B cell (primary cell): Measurements from ENCODE around the gene RAB17. TPM values are rescaled to one million over a fixed set of nuclear protein-coding genes. Genes with fewer than 3 reads are reported as not detected.

ENCODE experiments used
- ATAC-seq: fragments of 200-7000 bp; cut with Tn5 transposase; one replicate; pipeline ENCODE4 v1.10.0; 2021; ENCODE audit warnings: low read depth, mild to moderate bottlenecking, moderate number of reproducible peaks, moderate library complexity
- CTCF ChIA-PET: fragments of 350-600 bp; sonication (Branson Sonifier 250); formaldehyde crosslinking; loops from one replicate; lab custom pipeline; 2021; ENCODE audit warnings: antibody characterized with exemption, inconsistent platforms; lab: Charles Lee
- POLR2A ChIA-PET: fragments of 350-600 bp; sonication (Branson Sonifier 250); formaldehyde crosslinking; loops from one replicate; lab custom pipeline; 2021; ENCODE audit warnings: antibody characterized with exemption; lab: Charles Lee
- DNase-seq: peaks from one replicate; pipeline ENCODE4 v3.0.0; 2013
- H2AFZ ChIP-seq: 2 replicates; pipeline ENCODE4 v1.6.1; 2012; ENCODE audit warnings: mild to moderate bottlenecking, low read depth, low read length; ENCODE audit not compliant: insufficient read depth, poor library complexity, severe bottlenecking
- H3K27ac ChIP-seq, 2 donors: 1 replicate in 1 of 2; 2 replicates in 1 of 2; pipeline ENCODE4 v1.5.1; 2012 to 2013; ENCODE audit warnings: low read length in 2 of 2, mild to moderate bottlenecking in 2 of 2, moderate library complexity in 1 of 2
- H3K27me3 ChIP-seq, 4 experiments: fragments of 200-600 bp in 1 of 4; sonication (generic) in 1 of 4; replicated peaks in 1 of 4; 1 replicate in 2 of 4; 2 replicates in 2 of 4; pipeline versions ENCODE4 v1.6.1 to v1.7.0; 2013 to 2016; ENCODE audit warnings: low read length in 3 of 4, mild to moderate bottlenecking in 2 of 4, mixed read lengths in 1 of 4, moderate library complexity in 1 of 4; ENCODE audit not compliant: insufficient read depth in 4 of 4, control insufficient read depth in 3 of 4; ENCODE audit errors: control extremely low read depth in 1 of 4
- H3K36me3 ChIP-seq, 2 experiments: replicated peaks in 1 of 2; 1 replicate in 1 of 2; 2 replicates in 1 of 2; pipeline versions ENCODE4 v1.6.1 to v1.7.1; 2013; ENCODE audit warnings: low read length in 1 of 2; ENCODE audit not compliant: insufficient read depth in 2 of 2, control insufficient read depth in 1 of 2; ENCODE audit errors: control extremely low read depth in 1 of 2, extremely low read depth in 1 of 2
- H3K4me1 ChIP-seq, 2 donors: fragments of 200-600 bp in 1 of 2; sonication (generic) in 1 of 2; 1 replicate in 1 of 2; 2 replicates in 1 of 2; pipeline versions ENCODE4 v1.5.1 to v1.6.1; 2013 to 2017; ENCODE audit warnings: low read length in 2 of 2; ENCODE audit not compliant: control insufficient read depth in 2 of 2, insufficient read depth in 2 of 2
- H3K4me2 ChIP-seq: replicated peaks from 2 replicates; pipeline ENCODE3; 2012; ENCODE audit warnings: mild to moderate bottlenecking, low read depth, low read length; ENCODE audit not compliant: poor library complexity, severe bottlenecking
- H3K4me3 ChIP-seq, 5 experiments: fragments of 200-600 bp in 1 of 5; sonication (generic) in 1 of 5; 1 replicate in 3 of 5; 2 replicates in 2 of 5; pipeline versions ENCODE4 v1.5.1 to v1.7.0; 2011 to 2016; ENCODE audit warnings: low read length in 4 of 5, mild to moderate bottlenecking in 4 of 5, low read depth in 2 of 5, control low read depth in 1 of 5, moderate library complexity in 1 of 5; ENCODE audit not compliant: insufficient read depth in 1 of 5; ENCODE audit errors: control extremely low read depth in 1 of 5, extremely low read depth in 1 of 5
- H3K79me2 ChIP-seq: fragments of 200-600 bp; sonication (generic); one replicate; pipeline ENCODE4 v1.6.0; 2016; ENCODE audit warnings: low read length; ENCODE audit not compliant: control insufficient read depth, insufficient read depth
- H3K9ac ChIP-seq: fragments of 200-600 bp; sonication (generic); 2 replicates; pipeline ENCODE4 v1.6.1; 2017; ENCODE audit warnings: mild to moderate bottlenecking, low read length, moderate library complexity
- H3K9me3 ChIP-seq, 3 donors: one replicate each; pipeline versions ENCODE4 v1.6.1 to v1.7.1; 2013; ENCODE audit warnings: low read length in 2 of 3; ENCODE audit not compliant: control insufficient read depth in 2 of 3, insufficient read depth in 1 of 3; ENCODE audit errors: control extremely low read depth in 1 of 3
- H4K20me1 ChIP-seq: 2 replicates; pipeline ENCODE4 v1.6.0; 2012; ENCODE audit warnings: mild to moderate bottlenecking, low read length; ENCODE audit not compliant: insufficient read depth, control insufficient read depth, poor library complexity, severe bottlenecking
- H3K27ac Mint-ChIP-seq: one replicate; pipeline ENCODE4 v1.8.0; 2021; ENCODE audit warnings: mixed read lengths
- H3K27me3 Mint-ChIP-seq: one replicate; pipeline ENCODE4 v1.8.0; 2021; ENCODE audit warnings: mixed read lengths
- H3K4me1 Mint-ChIP-seq: one replicate; pipeline ENCODE4 v1.8.0; 2021; ENCODE audit warnings: mixed read lengths
- H3K4me3 Mint-ChIP-seq: one replicate; pipeline ENCODE4 v1.8.0; 2021; ENCODE audit warnings: mixed read lengths
- H3K9me3 Mint-ChIP-seq: one replicate; pipeline ENCODE4 v1.8.0; 2022; ENCODE audit warnings: mixed read lengths; ENCODE audit not compliant: insufficient read depth
- EZH2 ChIP-seq: IDR thresholded peaks from 2 replicates; pipeline ENCODE4 v1.6.1; 2012; ENCODE audit warnings: borderline replicate concordance, low read depth, mild to moderate bottlenecking, moderate library complexity, low read length; ENCODE audit not compliant: insufficient read depth, poor library complexity, severe bottlenecking
- WGBS: methylation state at CpG from one replicate; pipeline ENCODE4 v1.1.5; 2013; ENCODE audit warnings: missing lambda C conversion rate; ENCODE audit not compliant: insufficient coverage; 5-methylcytosine and 5-hydroxymethylcytosine counted together
- intact Hi-C: fragments of 100-400 bp; cut with micrococcal nuclease; formaldehyde crosslinking; loops from one replicate; pipeline ENCODE4 v1.10.0; 2022
- polyA plus RNA-seq: library from polyadenylated mRNA; depleted of rRNA; stranded (reverse); fragments of >200 nt; gene quantifications from 2 replicates; pipeline ENCODE4 v1.2.3, GENCODE V29; 2012
- total RNA-seq, 2 donors: library from RNA; stranded (reverse); fragments of 120-200 nt in 1 of 2; gene quantifications; 1 replicate in 1 of 2; 2 replicates in 1 of 2; pipeline versions ENCODE4 v1.2.3 to v1.2.4, GENCODE V29; 2013 to 2022
- TF ChIP-seq, protein P1 (sequence below): fragments of 200-600 bp; IDR thresholded peaks from one replicate; pipeline ENCODE4 v1.8.0; 2022; ENCODE audit warnings: antibody characterized with exemption, mild to moderate bottlenecking

Gene RAB17
- total and polyA plus RNA-seq, 2 donors (not counting 1 experiment from before 2014, with no cell fraction given) = not detected

DNA sequence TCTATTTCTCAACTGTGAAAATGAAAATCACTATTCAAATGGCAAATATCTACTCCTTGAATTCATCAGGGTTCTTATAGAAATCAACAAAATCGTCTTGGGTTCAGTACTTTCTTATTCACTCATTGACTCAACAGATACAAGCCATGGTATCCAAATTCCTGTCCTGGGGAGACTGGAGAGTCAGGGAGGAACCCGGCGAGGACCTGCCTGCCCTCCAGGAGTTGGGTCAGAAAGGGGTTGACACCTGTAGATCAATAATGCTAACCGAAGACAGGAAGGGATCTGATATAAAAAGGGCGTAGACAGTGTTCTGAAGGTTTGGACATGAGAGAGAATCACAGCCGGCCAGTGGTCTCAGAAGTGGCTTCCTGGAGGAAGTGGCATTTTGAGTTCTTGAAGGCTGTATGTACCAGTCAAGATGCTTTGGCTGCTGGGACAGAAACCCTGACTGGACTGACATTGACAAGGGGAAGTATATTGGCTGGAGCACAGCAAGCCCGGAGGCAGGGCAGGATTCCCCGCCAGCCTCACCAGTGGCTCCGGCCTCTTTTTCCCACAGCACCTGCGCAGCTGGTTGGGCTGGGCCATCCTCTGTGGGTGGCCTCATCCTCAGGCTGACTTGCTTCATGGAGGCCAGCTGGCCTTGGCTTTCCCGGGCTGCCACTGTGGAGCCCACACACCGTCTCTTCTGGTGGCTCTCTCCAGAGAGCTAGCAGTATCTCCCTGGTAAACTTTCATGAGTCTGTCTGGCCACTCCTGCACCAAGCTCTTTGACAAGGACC lies 39.9 kb upstream of the RAB17 start:
- TF ChIP-seq, protein P1, sequence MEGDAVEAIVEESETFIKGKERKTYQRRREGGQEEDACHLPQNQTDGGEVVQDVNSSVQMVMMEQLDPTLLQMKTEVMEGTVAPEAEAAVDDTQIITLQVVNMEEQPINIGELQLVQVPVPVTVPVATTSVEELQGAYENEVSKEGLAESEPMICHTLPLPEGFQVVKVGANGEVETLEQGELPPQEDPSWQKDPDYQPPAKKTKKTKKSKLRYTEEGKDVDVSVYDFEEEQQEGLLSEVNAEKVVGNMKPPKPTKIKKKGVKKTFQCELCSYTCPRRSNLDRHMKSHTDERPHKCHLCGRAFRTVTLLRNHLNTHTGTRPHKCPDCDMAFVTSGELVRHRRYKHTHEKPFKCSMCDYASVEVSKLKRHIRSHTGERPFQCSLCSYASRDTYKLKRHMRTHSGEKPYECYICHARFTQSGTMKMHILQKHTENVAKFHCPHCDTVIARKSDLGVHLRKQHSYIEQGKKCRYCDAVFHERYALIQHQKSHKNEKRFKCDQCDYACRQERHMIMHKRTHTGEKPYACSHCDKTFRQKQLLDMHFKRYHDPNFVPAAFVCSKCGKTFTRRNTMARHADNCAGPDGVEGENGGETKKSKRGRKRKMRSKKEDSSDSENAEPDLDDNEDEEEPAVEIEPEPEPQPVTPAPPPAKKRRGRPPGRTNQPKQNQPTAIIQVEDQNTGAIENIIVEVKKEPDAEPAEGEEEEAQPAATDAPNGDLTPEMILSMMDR = no peak
- H3K79me2 ChIP-seq = no peaks in the 10 kb centered on the region
- intact Hi-C loops = no loop called here
- 68% methylated on average over 11 of the region's 12 CpGs for WGBS
- H3K4me2 ChIP-seq = no peak overlapping the region
- H2AFZ ChIP-seq = no peak overlapping the region
- H3K9me3 ChIP-seq = peaks cover 0 to 3% (median 0%) of the 10 kb centered on the region in 3 donors
- H3K4me3 Mint-ChIP-seq = peak overlapping the region; percentile 5
- ChIA-PET POLR2A (no interaction called here), CTCF (interaction anchor here (2.3 kb wide), 1 partner anchor 115 kb away, joined by 8 read pairs; no protein-coding TSS in a partner anchor)
- no peak overlapping the region for H3K4me3 ChIP-seq
- DNase-seq (no peak), ATAC-seq (no peak)
- peaks cover 0 to 30% (median 16%) of the 10 kb centered on the region in 4 experiments for H3K27me3 ChIP-seq
- H3K9me3 Mint-ChIP-seq = peaks cover 7% of the 10 kb centered on the region
- peaks cover 45% of the 10 kb centered on the region for H3K27me3 Mint-ChIP-seq
- no peak overlapping the region for H3K27ac Mint-ChIP-seq
- H3K36me3 ChIP-seq = no peaks in the 10 kb centered on the region
- no peak overlapping the region for H3K27ac ChIP-seq
- peaks cover 24% of the 10 kb centered on the region for H3K4me1 Mint-ChIP-seq
- peaks cover 10 to 18% of the 10 kb centered on the region in 2 donors for H3K4me1 ChIP-seq
- no peak overlapping the region for H3K9ac ChIP-seq
- no peaks in the 10 kb centered on the region for H4K20me1 ChIP-seq

DNA sequence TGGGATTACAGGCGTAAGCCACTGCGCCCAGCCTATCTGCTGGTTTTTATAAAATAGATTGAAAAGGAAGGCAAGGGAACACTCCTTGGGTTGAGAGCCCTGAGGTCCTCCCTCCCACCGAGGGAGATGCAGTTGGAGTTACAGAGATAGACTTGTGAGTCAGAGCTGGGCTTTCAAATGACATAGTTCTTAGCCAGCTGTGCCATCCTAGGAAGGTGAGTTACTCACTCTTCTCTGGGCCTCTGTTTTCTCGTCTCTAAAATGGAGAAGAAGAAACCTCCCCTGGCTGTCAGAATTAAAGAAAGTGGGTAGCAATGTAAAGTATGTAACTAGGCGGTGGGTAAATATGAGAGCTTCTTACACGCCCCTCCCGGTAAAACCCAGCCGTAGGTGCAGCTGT lies 39.2 kb upstream of the RAB17 start:
- Histone ChIP-seq H3K36me3 (no peaks in the 10 kb centered on the region), H3K4me1 (peaks cover 10 to 18% of the 10 kb centered on the region in 2 donors), H3K4me2 (no peak overlapping the region), H3K9me3 (peaks cover 0 to 2% (median 0%) of the 10 kb centered on the region in 3 donors), H4K20me1 (no peaks in the 10 kb centered on the region), H3K79me2 (no peaks in the 10 kb centered on the region), H3K27ac (no peak overlapping the region), H3K4me3 (no peak overlapping the region), H3K9ac (no peak overlapping the region), H3K27me3 (peaks cover 0 to 30% (median 14%) of the 10 kb centered on the region in 4 experiments), H2AFZ (no peak overlapping the region)
- WGBS = 58% methylated on average over 3 of the region's 8 CpGs
- Mint-ChIP-seq H3K4me1 (peaks cover 24% of the 10 kb centered on the region), H3K27me3 (peaks cover 41% of the 10 kb centered on the region), H3K9me3 (peaks cover 4% of the 10 kb centered on the region), H3K4me3 (peak overlapping the region; percentile 5), H3K27ac (no peak overlapping the region)
- ChIA-PET POLR2A (no interaction called here), CTCF (interaction anchor here (2.3 kb wide), 1 partner anchor 115 kb away, joined by 8 read pairs; no protein-coding TSS in a partner anchor)
- TF ChIP-seq EZH2 = no peak
- TF ChIP-seq, protein P1 = no peak
- intact Hi-C loops = loop anchor here (5.0 kb wide), 1 partner anchor 63 kb away; no protein-coding TSS in a partner anchor
- DNase-seq = no peak
- no peak for ATAC-seq
